GM12878 (cell line): ENCODE measurements around the gene ARSI. TPM values are rescaled to one million over a fixed set of nuclear protein-coding genes. Genes with fewer than 3 reads are reported as not detected.

Experiments used
- ATAC-seq: fragments of 200-7000 bp; cut with Tn5 transposase; 3 replicates; pipeline ENCODE4 v1.9.1; 2020; ENCODE audit warnings: mild to moderate bottlenecking, moderate library complexity
- BruUV-seq: library from RNA; stranded (reverse); fragments of 400-500 nt; replicated peaks from 2 replicates; lab custom pipeline; 2021; lab: Mats Ljungman, UMichigan
- CTCF ChIA-PET: fragments of 300-600 bp; sonication (Branson Sonifier 250); formaldehyde crosslinking; extraction: SDS; loops from one replicate; lab custom pipeline; 2021; ENCODE audit warnings: inconsistent platforms; lab: Yijun Ruan, JAX
- POLR2A ChIA-PET: fragments of 350-600 bp; formaldehyde crosslinking; extraction: SDS; loops from one replicate; lab custom pipeline; 2021; ENCODE audit warnings: inconsistent platforms; lab: Charles Lee
- RAD21 ChIA-PET: fragments of 300-600 bp; sonication (Branson Sonifier 250); formaldehyde crosslinking; loops from one replicate; lab custom pipeline; 2023; ENCODE audit warnings: antibody characterized with exemption; ENCODE audit not compliant: unreplicated experiment; lab: Charles Lee
- SMC1A ChIA-PET: fragments of 300-600 bp; sonication (Branson Sonifier 250); formaldehyde crosslinking; loops from one replicate; lab custom pipeline; 2023; ENCODE audit not compliant: unreplicated experiment, uncharacterized antibody; lab: Charles Lee
- DNase-seq: peaks from one replicate; pipeline ENCODE4 v3.0.0-alpha.2; 2011; ENCODE audit warnings: low read depth, low spot score
- FAIRE-seq: peaks from 3 replicates; lab custom pipeline; 2011; peaks lifted over from hg19 to GRCh38; lab: Jason Lieb, UNC
- H2AFZ ChIP-seq: 2 replicates; pipeline ENCODE4 v1.6.0; 2011; ENCODE audit warnings: low read depth, low read length, control low read depth; ENCODE audit not compliant: control insufficient read depth
- H3K27ac ChIP-seq: 2 replicates; pipeline ENCODE4 v1.5.1; 2011; ENCODE audit warnings: control low read depth; ENCODE audit not compliant: control insufficient read depth, insufficient read depth
- H3K27me3 ChIP-seq, 2 experiments: replicated peaks in 1 of 2; 2 replicates each; pipeline versions ENCODE4 v1.6.0 to v1.6.1; 2011; ENCODE audit warnings: low read length in 1 of 2; ENCODE audit not compliant: control insufficient read depth in 2 of 2, insufficient read depth in 2 of 2
- H3K36me3 ChIP-seq, 2 experiments: 2 replicates each; pipeline ENCODE4 v1.5.1; 2011; ENCODE audit warnings: low read length in 1 of 2; ENCODE audit not compliant: control insufficient read depth in 2 of 2, insufficient read depth in 2 of 2
- H3K4me1 ChIP-seq: 2 replicates; pipeline ENCODE4 v1.6.1; 2011; ENCODE audit warnings: mild to moderate bottlenecking, low read length, moderate library complexity, mixed read lengths; ENCODE audit not compliant: control insufficient read depth, insufficient read depth
- H3K4me2 ChIP-seq: 2 replicates; pipeline ENCODE4 v1.6.0; 2011; ENCODE audit warnings: control low read depth; ENCODE audit not compliant: control insufficient read depth, insufficient read depth
- H3K4me3 ChIP-seq: fragments of 200-600 bp; sonication (generic); 2 replicates; pipeline ENCODE4 v1.5.1; 2016
- H3K79me2 ChIP-seq: 2 replicates; pipeline ENCODE4 v1.6.0; 2011; ENCODE audit warnings: low read length; ENCODE audit not compliant: control insufficient read depth, insufficient read depth
- H3K9ac ChIP-seq: 2 replicates; pipeline ENCODE4 v1.8.0; 2011; ENCODE audit warnings: low read length, control low read depth, mixed read lengths; ENCODE audit not compliant: control insufficient read depth, insufficient read depth
- H3K9me3 ChIP-seq: replicated peaks from 3 replicates; pipeline ENCODE4 v1.5.1; 2011; ENCODE audit warnings: mild to moderate bottlenecking, low read length; ENCODE audit not compliant: control insufficient read depth, insufficient read depth
- H4K20me1 ChIP-seq: 2 replicates; pipeline ENCODE4 v1.6.0; 2011; ENCODE audit not compliant: control insufficient read depth, insufficient read depth
- BCLAF1 ChIP-seq: fragments of 450-650 bp; IDR thresholded peaks from 2 replicates; pipeline ENCODE4 v1.6.1; 2017; ENCODE audit warnings: antibody characterized with exemption, mild to moderate bottlenecking, moderate library complexity
- ESRRA ChIP-seq: IDR thresholded peaks from 2 replicates; pipeline ENCODE4 v1.6.1; 2012; ENCODE audit warnings: mild to moderate bottlenecking, low read length, improper control_type of control experiment
- HDAC2 ChIP-seq: fragments of 200-600 bp; sonication (generic); IDR thresholded peaks from 2 replicates; pipeline ENCODE4 v1.6.1; 2017
- HDAC6 ChIP-seq: fragments of 200-600 bp; sonication (generic); IDR thresholded peaks from one replicate; pipeline ENCODE4 v1.8.0; 2017; ENCODE audit warnings: antibody characterized with exemption; ENCODE audit not compliant: unreplicated experiment
- IRF5 ChIP-seq: fragments of 450-650 bp; IDR thresholded peaks from 2 replicates; pipeline ENCODE4 v1.6.1; 2017; ENCODE audit warnings: borderline replicate concordance
- NBN ChIP-seq: fragments of 450-650 bp; IDR thresholded peaks from 2 replicates; pipeline ENCODE4 v1.6.1; 2016
- RELB ChIP-seq: fragments of 450-650 bp; IDR thresholded peaks from 2 replicates; pipeline ENCODE4 v1.6.1; 2017; ENCODE audit warnings: low read depth, mild to moderate bottlenecking, moderate library complexity
- RUNX3 ChIP-seq: IDR thresholded peaks from 2 replicates; pipeline ENCODE4 v1.6.1; 2012; ENCODE audit warnings: low read length, inconsistent platforms
- SIX5 ChIP-seq: IDR thresholded peaks from 2 replicates; pipeline ENCODE4 v1.6.1; 2011; ENCODE audit warnings: mild to moderate bottlenecking, low read depth, low read length, moderate library complexity; ENCODE audit not compliant: severe bottlenecking
- WGBS: methylation state at CpG from one replicate; pipeline ENCODE4 v1.1.6; 2016; ENCODE audit warnings: low lambda C conversion rate; ENCODE audit not compliant: insufficient replicate concordance, insufficient coverage; ENCODE audit errors: missing lambda C conversion rate; 5-methylcytosine and 5-hydroxymethylcytosine counted together
- in situ Hi-C: fragments of 300-500 bp; cut with MboI; formaldehyde crosslinking; loops from 9 replicates; pipeline ENCODE4 v1.14.3; 2018; ENCODE audit warnings: mixed read lengths
- intact Hi-C: fragments of 100-400 bp; cut with micrococcal nuclease; formaldehyde crosslinking; loops from one replicate; pipeline ENCODE4 v1.14.2; 2022; ENCODE audit not compliant: unreplicated experiment
- polyA plus RNA-seq, 11 experiments: library from polyadenylated mRNA; depleted of rRNA in 4 of 11; unstranded in 6 of 11; stranded (reverse) in 5 of 11; fragments of >200 nt; fragmentation: Nextera tagmentation in 4 of 11; fragmentation: Illumina TruSeq in 1 of 11; extraction: Ambion mirVana in 4 of 11; extraction: Trizol in 1 of 11; gene quantifications; 1 replicate in 1 of 11; 2 replicates in 10 of 11; pipeline versions ENCODE4 v1.2.1 to v1.2.3, GENCODE V29; 2011 to 2016; ENCODE audit warnings: inconsistent platforms in 2 of 11, missing spikeins in 2 of 11, low read depth in 1 of 11
- total RNA-seq, 4 experiments: library from RNA; depleted of rRNA in 3 of 4; stranded (reverse); fragments of >200 nt in 3 of 4; fragmentation: Illumina TruSeq in 1 of 4; extraction: Trizol in 1 of 4; gene quantifications; 2 replicates each; pipeline versions ENCODE4 v1.2.1 to v1.2.3, GENCODE V29; 2013 to 2021

The ARSI gene
- total and polyA plus RNA-seq, 10 of the 15 experiments (the other 5 are each of a cell fraction or from before 2014, with no cell fraction given): not detected

GRCh38 chr5:150296496-150296895, 6.2 kb downstream of the ARSI start:
- BruUV-seq: no TSS peak
- WGBS: 35% methylated on average over 7 of the region's 7 CpGs
- RAD21 ChIA-PET: no interaction called here

GRCh38 chr5:150295741-150296486, 6.8 kb downstream of the ARSI start:
- no peak for DNase-seq
- Histone ChIP-seq H4K20me1 (no peaks in the 10 kb centered on the region), H3K27ac (no peak overlapping the region), H3K4me2 (no peak overlapping the region), H3K79me2 (no peaks in the 10 kb centered on the region), H3K36me3 (no peaks in the 10 kb centered on the region), H3K9me3 (no peaks in the 10 kb centered on the region), H3K27me3 (no peaks in the 10 kb centered on the region), H2AFZ (no peak overlapping the region), H3K4me1 (no peaks in the 10 kb centered on the region), H3K9ac (no peak overlapping the region), H3K4me3 (no peak overlapping the region)
- ChIA-PET RAD21 (no interaction called here), POLR2A (no interaction called here), SMC1A (no interaction called here), CTCF (no interaction called here)
- TF ChIP-seq HDAC2 (no peak), ESRRA (no peak), SIX5 (no peak), BCLAF1 (no peak), RELB (no peak), NBN (no peak), RUNX3 (no peak), IRF5 (no peak)
- no TSS peak for BruUV-seq
- 47% methylated on average over 17 of the region's 17 CpGs for WGBS
- FAIRE-seq: no peak
- in situ Hi-C loops: no loop called here
- intact Hi-C loops: no loop called here
- ATAC-seq: no peak

More at GRCh38 chr5:150296496-150296895, 6.2 kb downstream of the ARSI start:
- in situ Hi-C loops: no loop called here
- no peaks in the 10 kb centered on the region for H3K79me2 ChIP-seq
- CTCF ChIA-PET: interaction anchor here (1.0 kb wide), 1 partner anchor 54 kb away, joined by 3 read pairs; no protein-coding TSS in a partner anchor
- no peaks in the 10 kb centered on the region for H3K9me3 ChIP-seq
- H3K4me2 ChIP-seq: no peak overlapping the region
- H2AFZ ChIP-seq: no peak overlapping the region
- no peaks in the 10 kb centered on the region for H3K4me1 ChIP-seq
- H3K27ac ChIP-seq: no peak overlapping the region
- ATAC-seq (no peak), DNase-seq (no peak), FAIRE-seq (no peak)
- intact Hi-C loops: no loop called here
- H4K20me1 ChIP-seq: no peaks in the 10 kb centered on the region
- no peak for TF ChIP-seq HDAC6
- no peaks in the 10 kb centered on the region for H3K27me3 ChIP-seq
- no peak overlapping the region for H3K9ac ChIP-seq
- no peak overlapping the region for H3K4me3 ChIP-seq
- no peaks in the 10 kb centered on the region for H3K36me3 ChIP-seq
- SMC1A ChIA-PET: no interaction called here
- POLR2A ChIA-PET: no interaction called here
